Duodenal mucosa (tissue), 2 donors: ENCODE measurements around the gene CFC1.
"Not testable (repeated sequence)": the region's sequence is repeated elsewhere in the genome, so short reads cannot be mapped to it uniquely, and the experiment has no call there.

Source experiments
- H3K27ac ChIP-seq: one replicate; pipeline ENCODE4 v1.7.0; 2013; ENCODE audit warnings: low read depth, low read length
- H3K27me3 ChIP-seq, 2 donors: one replicate each; pipeline ENCODE4 v1.7.0; 2013; ENCODE audit warnings: low read length in 2 of 2, control low read depth in 1 of 2; ENCODE audit not compliant: insufficient read depth in 2 of 2, control insufficient read depth in 1 of 2
- H3K36me3 ChIP-seq, 2 donors: one replicate each; pipeline ENCODE4 v1.7.0; 2013; ENCODE audit warnings: low read length in 2 of 2, control low read depth in 1 of 2; ENCODE audit not compliant: insufficient read depth in 2 of 2, control insufficient read depth in 1 of 2
- H3K4me1 ChIP-seq, 2 donors: one replicate each; pipeline ENCODE4 v1.7.0; 2013; ENCODE audit warnings: low read length in 2 of 2, control low read depth in 1 of 2; ENCODE audit not compliant: insufficient read depth in 2 of 2, control insufficient read depth in 1 of 2
- H3K4me3 ChIP-seq, 2 donors: one replicate each; pipeline ENCODE4 v1.7.0; 2013; ENCODE audit warnings: low read length in 2 of 2, low read depth in 1 of 2
- H3K9ac ChIP-seq, 2 donors: one replicate each; pipeline ENCODE4 v1.7.0; 2013; ENCODE audit warnings: low read length in 2 of 2, low read depth in 1 of 2
- H3K9me3 ChIP-seq, 2 donors: one replicate each; pipeline ENCODE4 v1.7.0; 2013; ENCODE audit warnings: low read length in 2 of 2, control low read depth in 1 of 2; ENCODE audit not compliant: control insufficient read depth in 1 of 2

The CFC1 gene

GRCh38 chr2:130598463-130598862, 912 bp downstream of the CFC1 start:
- not testable (repeated sequence) for H3K36me3 ChIP-seq, H3K27ac ChIP-seq, H3K9me3 ChIP-seq, H3K27me3 ChIP-seq, H3K4me1 ChIP-seq, H3K9ac ChIP-seq, H3K4me3 ChIP-seq

- H3K36me3 ChIP-seq, H3K9me3 ChIP-seq, H3K27ac ChIP-seq, H3K9ac ChIP-seq, H3K4me1 ChIP-seq, H3K4me3 ChIP-seq, H3K27me3 ChIP-seq: not testable (repeated sequence)
Measured at GRCh38 chr2:130597994-130598393, 1.4 kb downstream of the CFC1 start.

- H3K27me3 ChIP-seq, H3K27ac ChIP-seq, H3K4me3 ChIP-seq, H3K9ac ChIP-seq, H3K4me1 ChIP-seq, H3K9me3 ChIP-seq, H3K36me3 ChIP-seq: not testable (repeated sequence)
Measured at GRCh38 chr2:130596757-130597156, 2.6 kb downstream of the CFC1 start.

GRCh38 chr2:130594011-130594410, 5.4 kb downstream of the CFC1 start:
- not testable (repeated sequence) for H3K4me3 ChIP-seq, H3K9me3 ChIP-seq, H3K4me1 ChIP-seq, H3K27ac ChIP-seq, H3K27me3 ChIP-seq, H3K9ac ChIP-seq, H3K36me3 ChIP-seq

- H3K9ac ChIP-seq, H3K4me3 ChIP-seq, H3K36me3 ChIP-seq, H3K27ac ChIP-seq, H3K4me1 ChIP-seq, H3K9me3 ChIP-seq, H3K27me3 ChIP-seq: not testable (repeated sequence)
Measured at GRCh38 chr2:130592791-130593414, 6.5 kb downstream of the CFC1 start.

- not testable (repeated sequence) for H3K9me3 ChIP-seq, H3K4me1 ChIP-seq, H3K27ac ChIP-seq, H3K36me3 ChIP-seq, H3K4me3 ChIP-seq, H3K9ac ChIP-seq, H3K27me3 ChIP-seq
Measured at GRCh38 chr2:130590842-130591359, 8.5 kb downstream of the CFC1 start.

GRCh38 chr2:130590170-130590841, 9.1 kb downstream of the CFC1 start:
- not testable (repeated sequence) for H3K4me1 ChIP-seq, H3K27me3 ChIP-seq, H3K27ac ChIP-seq, H3K9ac ChIP-seq, H3K9me3 ChIP-seq, H3K4me3 ChIP-seq, H3K36me3 ChIP-seq

GRCh38 chr2:130588688-130589458, 10.5 kb downstream of the CFC1 start:
- not testable (repeated sequence) for H3K9me3 ChIP-seq, H3K9ac ChIP-seq, H3K36me3 ChIP-seq, H3K27ac ChIP-seq, H3K4me1 ChIP-seq, H3K4me3 ChIP-seq, H3K27me3 ChIP-seq

GRCh38 chr2:130584726-130585125, 14.6 kb downstream of the CFC1 start:
- not testable (repeated sequence) for H3K9ac ChIP-seq, H3K27me3 ChIP-seq

GRCh38 chr2:130583582-130583981, 15.8 kb downstream of the CFC1 start:
- H3K4me3 ChIP-seq, H3K36me3 ChIP-seq, H3K9ac ChIP-seq: not testable (repeated sequence)

More at GRCh38 chr2:130584726-130585125, 14.6 kb downstream of the CFC1 start:
- H3K9me3 ChIP-seq, H3K27ac ChIP-seq, H3K36me3 ChIP-seq, H3K4me1 ChIP-seq, H3K4me3 ChIP-seq: not testable (repeated sequence)

More at GRCh38 chr2:130583582-130583981, 15.8 kb downstream of the CFC1 start:
- H3K9me3 ChIP-seq, H3K4me1 ChIP-seq, H3K27ac ChIP-seq, H3K27me3 ChIP-seq: not testable (repeated sequence)
